ENCODE results near the gene GRM7. TPM values are rescaled to one million over a fixed set of nuclear protein-coding genes. Genes with fewer than 3 reads are reported as not detected.

The GRM7 gene
- total RNA-seq, 1 donor from 2014 or later = 9.9 TPM

DNA sequence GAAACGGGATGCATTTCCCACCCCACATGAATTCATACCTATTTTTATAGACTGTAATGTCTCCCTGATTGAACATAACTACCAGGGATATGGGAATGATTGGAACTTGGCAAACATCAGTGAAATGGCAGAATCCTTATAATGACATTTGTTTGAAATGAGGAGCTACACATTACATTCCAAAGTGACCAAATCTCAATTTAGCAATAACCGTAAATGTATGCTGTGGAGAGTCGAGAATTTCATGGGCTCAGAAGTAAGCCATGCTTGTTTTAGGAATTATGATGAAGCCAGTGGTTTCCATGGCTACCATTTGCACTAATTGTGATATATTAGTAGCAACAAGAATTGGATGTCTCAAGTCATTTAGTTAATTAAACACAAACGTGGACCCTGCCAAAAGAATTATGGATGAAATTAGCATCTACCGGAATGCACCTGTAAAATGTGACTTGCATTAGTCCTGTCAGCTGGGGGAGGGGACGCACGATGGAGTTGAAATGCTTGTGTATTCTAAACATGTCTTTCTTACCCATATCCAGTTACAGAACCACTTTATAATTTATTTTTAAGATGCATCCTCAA is 760.2 kb downstream of the GRM7 start:
- DNase-seq (ENCODE audit: extremely low spot score, unreplicated experiment) = no peak
- Mint-ChIP-seq H3K9me3 (peaks cover 4% of the 10 kb centered on the region), H3K27me3 (peaks cover 2% of the 10 kb centered on the region), H3K27ac (no peak overlapping the region), H3K4me3 (no peak overlapping the region), H3K36me3 (no peaks in the 10 kb centered on the region), H3K4me1 (ENCODE audit: unreplicated experiment) (no peaks in the 10 kb centered on the region)
- TF ChIP-seq, protein P1, sequence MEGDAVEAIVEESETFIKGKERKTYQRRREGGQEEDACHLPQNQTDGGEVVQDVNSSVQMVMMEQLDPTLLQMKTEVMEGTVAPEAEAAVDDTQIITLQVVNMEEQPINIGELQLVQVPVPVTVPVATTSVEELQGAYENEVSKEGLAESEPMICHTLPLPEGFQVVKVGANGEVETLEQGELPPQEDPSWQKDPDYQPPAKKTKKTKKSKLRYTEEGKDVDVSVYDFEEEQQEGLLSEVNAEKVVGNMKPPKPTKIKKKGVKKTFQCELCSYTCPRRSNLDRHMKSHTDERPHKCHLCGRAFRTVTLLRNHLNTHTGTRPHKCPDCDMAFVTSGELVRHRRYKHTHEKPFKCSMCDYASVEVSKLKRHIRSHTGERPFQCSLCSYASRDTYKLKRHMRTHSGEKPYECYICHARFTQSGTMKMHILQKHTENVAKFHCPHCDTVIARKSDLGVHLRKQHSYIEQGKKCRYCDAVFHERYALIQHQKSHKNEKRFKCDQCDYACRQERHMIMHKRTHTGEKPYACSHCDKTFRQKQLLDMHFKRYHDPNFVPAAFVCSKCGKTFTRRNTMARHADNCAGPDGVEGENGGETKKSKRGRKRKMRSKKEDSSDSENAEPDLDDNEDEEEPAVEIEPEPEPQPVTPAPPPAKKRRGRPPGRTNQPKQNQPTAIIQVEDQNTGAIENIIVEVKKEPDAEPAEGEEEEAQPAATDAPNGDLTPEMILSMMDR (conservative IDR thresholded peaks at IDR 0.05) = no peak

DNA sequence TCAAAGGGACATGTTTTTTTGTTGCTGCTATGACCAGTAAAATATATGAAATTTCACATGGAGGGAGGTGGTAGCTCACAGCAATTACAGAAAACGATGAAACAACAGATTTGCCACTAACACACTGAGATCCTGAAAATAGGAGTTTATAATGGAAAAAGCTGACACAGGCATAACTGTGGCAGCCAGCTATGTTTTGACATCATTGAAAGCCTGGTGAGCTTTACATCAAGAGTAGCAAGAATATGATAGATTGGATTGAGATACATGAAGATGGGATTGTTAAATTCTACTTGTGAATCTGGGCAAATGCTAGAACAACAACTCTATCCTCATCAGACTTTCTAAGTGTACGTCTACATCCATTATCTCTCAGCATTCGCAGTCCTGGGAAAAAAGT is 760.7 kb downstream of the GRM7 start:
- H3K9me3 Mint-ChIP-seq = peaks cover 4% of the 10 kb centered on the region
- H3K27me3 Mint-ChIP-seq = peaks cover 2% of the 10 kb centered on the region
- H3K4me3 Mint-ChIP-seq = no peak overlapping the region
- TF ChIP-seq, protein P1 (conservative IDR thresholded peaks at IDR 0.05) = no peak
- DNase-seq (ENCODE audit: extremely low spot score, unreplicated experiment) = no peak
- no peak overlapping the region for H3K27ac Mint-ChIP-seq
- no peaks in the 10 kb centered on the region for H3K4me1 Mint-ChIP-seq (ENCODE audit: unreplicated experiment)
- no peaks in the 10 kb centered on the region for H3K36me3 Mint-ChIP-seq

DNA sequence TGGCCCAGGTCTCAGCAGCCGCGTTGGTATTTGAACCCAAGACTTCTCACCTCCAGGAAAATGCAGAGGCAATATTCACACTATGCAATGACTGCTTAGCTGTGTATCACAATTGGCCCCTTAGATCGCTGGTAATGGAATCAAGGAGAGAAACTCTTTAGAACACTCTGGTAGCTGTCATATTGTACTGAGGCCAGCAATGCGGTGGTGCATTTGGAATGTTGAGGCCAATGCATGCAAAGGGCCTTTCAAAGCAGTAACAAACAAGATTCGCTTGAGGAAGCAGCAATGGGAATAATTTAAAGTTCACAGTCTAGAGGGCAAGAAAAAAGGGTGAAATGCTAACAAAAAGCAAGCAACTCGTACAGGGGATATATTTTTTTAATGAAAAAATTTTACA is 764.1 kb downstream of the GRM7 start:
- Mint-ChIP-seq H3K4me1 (ENCODE audit: unreplicated experiment) (no peaks in the 10 kb centered on the region), H3K36me3 (no peaks in the 10 kb centered on the region), H3K9me3 (no peaks in the 10 kb centered on the region), H3K4me3 (no peak overlapping the region), H3K27ac (no peak overlapping the region), H3K27me3 (peaks cover 2% of the 10 kb centered on the region)
- TF ChIP-seq, protein P1 (conservative IDR thresholded peaks at IDR 0.05) = no peak
- DNase-seq (ENCODE audit: extremely low spot score, unreplicated experiment) = no peak

- no peak overlapping the region for H3K4me3 Mint-ChIP-seq
- DNase-seq (ENCODE audit: extremely low spot score, unreplicated experiment) = no peak
- H3K36me3 Mint-ChIP-seq = no peaks in the 10 kb centered on the region
- peaks cover 11% of the 10 kb centered on the region for H3K4me1 Mint-ChIP-seq (ENCODE audit: unreplicated experiment)
- H3K27me3 Mint-ChIP-seq = peaks cover 2% of the 10 kb centered on the region
- H3K27ac Mint-ChIP-seq = no peak overlapping the region
- H3K9me3 Mint-ChIP-seq = peaks cover 6% of the 10 kb centered on the region
- TF ChIP-seq, protein P1 (conservative IDR thresholded peaks at IDR 0.05) = no peak
These were observed 769.5 kb downstream of the GRM7 start for GRCh38 chr3:7630351-7630911.

DNA sequence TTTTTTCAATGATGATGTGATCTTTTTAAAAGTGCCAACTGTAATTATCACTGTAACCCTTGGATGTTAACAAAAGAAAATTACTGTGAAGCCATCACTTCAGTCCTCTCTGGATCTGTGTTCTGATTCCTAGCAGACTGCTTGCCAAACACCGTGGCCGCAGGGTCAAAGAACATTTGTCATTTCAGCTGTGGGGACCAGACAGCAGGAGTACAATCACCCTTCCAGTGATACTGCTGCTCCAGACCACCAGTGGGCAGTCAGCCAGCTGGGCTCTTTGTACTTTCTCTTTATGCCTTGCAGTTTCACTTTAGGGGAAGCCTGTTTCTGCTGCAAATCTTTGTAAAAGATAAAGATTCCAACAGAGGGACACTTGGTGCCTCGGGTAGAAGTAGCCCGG is 770.0 kb downstream of the GRM7 start:
- Mint-ChIP-seq H3K9me3 (peaks cover 6% of the 10 kb centered on the region), H3K27me3 (no peaks in the 10 kb centered on the region), H3K4me3 (no peak overlapping the region), H3K27ac (no peak overlapping the region), H3K4me1 (ENCODE audit: unreplicated experiment) (peaks cover 11% of the 10 kb centered on the region), H3K36me3 (no peaks in the 10 kb centered on the region)
- TF ChIP-seq, protein P1 (conservative IDR thresholded peaks at IDR 0.05) = peak; percentile 48
- DNase-seq (ENCODE audit: extremely low spot score, unreplicated experiment) = no peak
